ENCODE data around the gene RIIAD1.

- TF ChIP-seq, protein P1, sequence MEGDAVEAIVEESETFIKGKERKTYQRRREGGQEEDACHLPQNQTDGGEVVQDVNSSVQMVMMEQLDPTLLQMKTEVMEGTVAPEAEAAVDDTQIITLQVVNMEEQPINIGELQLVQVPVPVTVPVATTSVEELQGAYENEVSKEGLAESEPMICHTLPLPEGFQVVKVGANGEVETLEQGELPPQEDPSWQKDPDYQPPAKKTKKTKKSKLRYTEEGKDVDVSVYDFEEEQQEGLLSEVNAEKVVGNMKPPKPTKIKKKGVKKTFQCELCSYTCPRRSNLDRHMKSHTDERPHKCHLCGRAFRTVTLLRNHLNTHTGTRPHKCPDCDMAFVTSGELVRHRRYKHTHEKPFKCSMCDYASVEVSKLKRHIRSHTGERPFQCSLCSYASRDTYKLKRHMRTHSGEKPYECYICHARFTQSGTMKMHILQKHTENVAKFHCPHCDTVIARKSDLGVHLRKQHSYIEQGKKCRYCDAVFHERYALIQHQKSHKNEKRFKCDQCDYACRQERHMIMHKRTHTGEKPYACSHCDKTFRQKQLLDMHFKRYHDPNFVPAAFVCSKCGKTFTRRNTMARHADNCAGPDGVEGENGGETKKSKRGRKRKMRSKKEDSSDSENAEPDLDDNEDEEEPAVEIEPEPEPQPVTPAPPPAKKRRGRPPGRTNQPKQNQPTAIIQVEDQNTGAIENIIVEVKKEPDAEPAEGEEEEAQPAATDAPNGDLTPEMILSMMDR (optimal IDR thresholded peaks at IDR 0.05 in 1 of 3, IDR thresholded peaks at IDR 0.05 in 1 of 3, conservative IDR thresholded peaks at IDR 0.05 in 1 of 3; ENCODE audit: extremely low read depth in 1 of 3, insufficient read depth in 2 of 3, low read length in 3 of 3) = no peak
- TF ChIP-seq EZH2 (IDR thresholded peaks at IDR 0.05; ENCODE audit: low read length) = no peak
These were observed 3.3 kb upstream of the RIIAD1 start for GRCh38 chr1:151718011-151718431.

Measured in keratinocyte (primary cell).